H1 (cell line): ENCODE data around the gene PRC1. TPM values are rescaled to one million over a fixed set of nuclear protein-coding genes. Genes with fewer than 3 reads are reported as not detected.

ENCODE experiments used
- ATF3 ChIP-seq: IDR thresholded peaks from 2 replicates; pipeline ENCODE4 v1.6.1; 2011; ENCODE audit warnings: low read depth, mild to moderate bottlenecking, low read length; ENCODE audit not compliant: insufficient read depth
- BRCA1 ChIP-seq: IDR thresholded peaks from 2 replicates; pipeline ENCODE4 v1.6.1; 2012; ENCODE audit warnings: low read depth, low read length, improper control_type of control experiment
- CBX8 ChIP-seq: fragments of 300-800, 300-1000 bp; sonication (generic); IDR thresholded peaks from 2 replicates; pipeline ENCODE4 v1.7.1; 2016; ENCODE audit warnings: low read depth, low read length, borderline replicate concordance
- CHD7 ChIP-seq: fragments of 300-600 bp; sonication (generic); IDR thresholded peaks from 2 replicates; pipeline ENCODE4 v1.7.1; 2012; ENCODE audit warnings: low read length, moderate library complexity, mild to moderate bottlenecking, inconsistent platforms; ENCODE audit not compliant: insufficient replicate concordance
- JUND ChIP-seq: IDR thresholded peaks from 2 replicates; pipeline ENCODE4 v1.6.1; 2011; ENCODE audit warnings: mild to moderate bottlenecking, improper control_type of control experiment, low read length
- RNF2 ChIP-seq: fragments of 200-900, 300-1000 bp; sonication (generic); IDR thresholded peaks from 2 replicates; pipeline ENCODE4 v1.7.1; 2016; ENCODE audit warnings: borderline replicate concordance, low read depth, mild to moderate bottlenecking, antibody characterized with exemption, low read length; ENCODE audit not compliant: poor library complexity, severe bottlenecking; ENCODE audit errors: missing control alignments
- SIN3A ChIP-seq, 2 experiments: IDR thresholded peaks in 1 of 2; conservative IDR thresholded peaks in 1 of 2; 2 replicates each; pipeline ENCODE4 v1.6.1; 2011 to 2012; ENCODE audit warnings: low read length in 2 of 2, improper control_type of control experiment in 1 of 2, low read depth in 1 of 2, mild to moderate bottlenecking in 1 of 2
- polyA plus RNA-seq, 7 experiments: library from polyadenylated mRNA; depleted of rRNA in 3 of 7; stranded (reverse) in 5 of 7; unstranded in 2 of 7; fragments of >200 nt in 5 of 7; fragments of 200-250 nt in 2 of 7; gene quantifications; 1 replicate in 5 of 7; 2 replicates in 1 of 7; 4 replicates in 1 of 7; pipeline versions ENCODE4 v1.2.1 to v1.2.3, GENCODE V29; 2011 to 2013; ENCODE audit warnings: missing spikeins in 2 of 7, mixed read lengths in 2 of 7
- total RNA-seq: library from RNA; stranded (reverse); fragmentation: NEBNext Ultra II Directional; extraction: Animal tissue kit (Norgen Biotek cat#: 25700); gene quantifications from 2 replicates; pipeline ENCODE4 v1.2.1, GENCODE V29; 2021

PRC1 gene
- total and polyA plus RNA-seq, 2 of the 8 experiments (the other 6 are each of a cell fraction or from before 2014, with no cell fraction given): 90.7 to 181 TPM

GRCh38 chr15:90974216-90974615, 20.1 kb downstream of the PRC1 start (continued):
- TF ChIP-seq CHD7: no peak
- no peak for TF ChIP-seq SIN3A (conservative IDR thresholded peaks at IDR 0.05 in 1 of 2, IDR thresholded peaks at IDR 0.05 in 1 of 2; ENCODE audit: low read depth in 1 of 2, low read length in 2 of 2)
- TF ChIP-seq RNF2: no peak
- TF ChIP-seq BRCA1: no peak
- no peak for TF ChIP-seq CBX8
- TF ChIP-seq JUND: no peak
- no peak for TF ChIP-seq ATF3
